CD4-positive, CD25-positive, alpha-beta regulatory T cell (primary cell): ENCODE results near the gene RNF187. TPM values are rescaled to one million over a fixed set of nuclear protein-coding genes. Genes with fewer than 3 reads are reported as not detected.

Experiments used
- polyA plus RNA-seq, 4 donors: library from polyadenylated mRNA; unstranded; fragments of 300-500 nt; fragmentation: Illumina TruSeq; gene quantifications; one replicate each; pipeline ENCODE4 v1.2.3, GENCODE V29; 2021
- total RNA-seq: library from RNA; stranded (reverse); gene quantifications from one replicate; pipeline ENCODE4 v1.2.3, GENCODE V29; 2022

Gene RNF187
- total and polyA plus RNA-seq, 5 donors from 2014 or later: 16.1 to 59.0 (median 43.1) TPM

Other genes starting within 250 kb of the RNF187 start
- gene TRIM11, start 80.5 kb upstream of the RNF187 start, total RNA-seq: 63.4 TPM
- gene TRIM11, start 80.5 kb upstream of the RNF187 start, polyA plus RNA-seq: 10 to 100 TPM; 16.4 to 23.5 (median 19.5) TPM
- 0.30 TPM for gene TRIM17, start 70.5 kb upstream of the RNF187 start, total RNA-seq
- gene TRIM17, start 70.5 kb upstream of the RNF187 start, polyA plus RNA-seq: under 1 TPM in 3 of 4 donors, not detected in 1; 0.41 to 0.61 (median 0.41) TPM
- 1.6 TPM for gene RHOU, start 248.1 kb downstream of the RNF187 start, total RNA-seq
- gene RHOU, start 248.1 kb downstream of the RNF187 start, polyA plus RNA-seq: under 1 TPM; 0.05 to 0.19 (median 0.12) TPM